Sigmoid colon (tissue), 7 donors: ENCODE results near the gene KIF5A. TPM values are rescaled to one million over a fixed set of nuclear protein-coding genes. Genes with fewer than 3 reads are reported as not detected.
"Not testable (repeated sequence)": the region's sequence is repeated elsewhere in the genome, so short reads cannot be mapped to it uniquely, and the experiment has no call there.

Experiments used
- DNase-seq: peaks from one replicate; pipeline ENCODE4 v3.0.0-alpha.2; 2019
- H3K27ac ChIP-seq, 4 donors: fragments of 200-600 bp; sonication (generic); one replicate each; pipeline ENCODE4 v1.5.1; 2016 to 2019; ENCODE audit warnings: mild to moderate bottlenecking in 1 of 4
- H3K27me3 ChIP-seq, 3 donors: fragments of 200-600 bp; sonication (generic); one replicate each; pipeline ENCODE4 v1.5.1; 2019; ENCODE audit warnings: mild to moderate bottlenecking in 1 of 3
- H3K36me3 ChIP-seq, 4 donors: fragments of 200-600 bp; sonication (generic); one replicate each; pipeline ENCODE4 v1.5.1; 2016 to 2019
- H3K4me1 ChIP-seq, 4 donors: fragments of 200-600 bp; sonication (generic); one replicate each; pipeline ENCODE4 v1.5.1; 2017 to 2019
- H3K4me3 ChIP-seq, 4 donors: fragments of 200-600 bp; sonication (generic); one replicate each; pipeline ENCODE4 v1.5.1; 2017 to 2019; ENCODE audit warnings: mild to moderate bottlenecking in 2 of 4, moderate library complexity in 1 of 4
- H3K9me3 ChIP-seq, 4 donors: fragments of 200-600 bp in 3 of 4; sonication (generic) in 3 of 4; one replicate each; pipeline versions ENCODE4 v1.5.1 to v1.6.1; 2013 to 2019
- CTCF ChIP-seq, 4 experiments: fragments of 450-650 bp in 3 of 4; fragments of 200-600 bp in 1 of 4; IDR thresholded peaks; one replicate each; pipeline ENCODE4 v1.5.1; 2016 to 2019; ENCODE audit warnings: antibody characterized with exemption in 4 of 4, mild to moderate bottlenecking in 3 of 4, moderate library complexity in 2 of 4
- EP300 ChIP-seq, 4 donors: sonication (generic); formaldehyde crosslinking; IDR thresholded peaks; one replicate each; pipeline ENCODE4 v1.6.1; 2017; ENCODE audit warnings: antibody characterized with exemption in 4 of 4
- POLR2A ChIP-seq, 2 donors: fragments of 450-650 bp; IDR thresholded peaks; one replicate each; pipeline ENCODE4 v1.6.1; 2016; ENCODE audit warnings: antibody characterized with exemption in 2 of 2, mild to moderate bottlenecking in 2 of 2, moderate library complexity in 2 of 2
- POLR2AphosphoS5 ChIP-seq, 4 donors: sonication (generic); formaldehyde crosslinking; IDR thresholded peaks; one replicate each; pipeline ENCODE4 v1.6.1; 2017; ENCODE audit warnings: antibody characterized with exemption in 4 of 4
- WGBS, 2 donors: extraction: QIAGEN DNeasy Blood & Tissue Kit; methylation state at CpG; one replicate each; pipeline ENCODE4 v1.1.7; 2013; 5-methylcytosine and 5-hydroxymethylcytosine counted together
- intact Hi-C: fragments of 100-400 bp; cut with DNase I; formaldehyde crosslinking; loops from one replicate; pipeline ENCODE4 v1.15.1; 2023
- polyA plus RNA-seq, 3 donors: library from polyadenylated mRNA; stranded (reverse); fragments of 200-250 nt; gene quantifications; one replicate each; pipeline ENCODE4 v1.2.3, GENCODE V29; 2013
- total RNA-seq, 4 donors: library from RNA; depleted of rRNA; stranded (reverse); fragments of >200 nt; gene quantifications; one replicate each; pipeline ENCODE4 v1.1.0, GENCODE V29; 2016
- donor health status: healthy with polysubstance abuse.
- donor health status: Bipolar disorder and iron deficiency.
- donor health status: healthy.

Gene KIF5A
- total and polyA plus RNA-seq, 7 donors, result under 0.01 to 8.9 (median 3.6) TPM

GRCh38 chr12:57569858-57570257, 20.0 kb downstream of the KIF5A start:
- Histone ChIP-seq H3K9me3 (no peaks in the 10 kb centered on the region), H3K27ac (no peak overlapping the region), H3K4me1 (no peaks in the 10 kb centered on the region), H3K4me3 (no peak overlapping the region), H3K27me3 (peaks cover 0 to 3% (median 0%) of the 10 kb centered on the region in 3 donors), H3K36me3 (no peaks in the 10 kb centered on the region)
- DNase-seq, result no peak
- WGBS, 2 donors, result 87 to 91% methylated on average over 18 of the region's 18 CpGs
- intact Hi-C loops, result no loop called here
- TF ChIP-seq POLR2A (IDR thresholded peaks at IDR 0.05) (no peak), POLR2AphosphoS5 (IDR thresholded peaks at IDR 0.05) (no peak), CTCF (IDR thresholded peaks at IDR 0.05) (no peak), EP300 (IDR thresholded peaks at IDR 0.05) (no peak)

- WGBS, 2 donors, result 89 to 91% methylated on average over 13 of the region's 13 CpGs
- DNase-seq, result not testable (repeated sequence)
These were observed 20.6 kb downstream of the KIF5A start for GRCh38 chr12:57570438-57570837.

GRCh38 chr12:57571926-57572762, 22.3 kb downstream of the KIF5A start:
- Histone ChIP-seq H3K4me1 (no peaks in the 10 kb centered on the region), H3K36me3 (no peaks in the 10 kb centered on the region), H3K27ac (no peak overlapping the region), H3K9me3 (no peaks in the 10 kb centered on the region), H3K27me3 (peaks cover 0 to 3% (median 0%) of the 10 kb centered on the region in 3 donors), H3K4me3 (no peak overlapping the region)
- DNase-seq, result no peak
- WGBS, 2 donors, result 88 to 90% methylated on average over 12 of the region's 12 CpGs
- no peak for TF ChIP-seq POLR2A (IDR thresholded peaks at IDR 0.05)
- no peak for TF ChIP-seq CTCF (IDR thresholded peaks at IDR 0.05)
- TF ChIP-seq EP300 (IDR thresholded peaks at IDR 0.05), result no peak
- no peak for TF ChIP-seq POLR2AphosphoS5 (IDR thresholded peaks at IDR 0.05)
- intact Hi-C loops, result no loop called here

More at GRCh38 chr12:57570438-57570837, 20.6 kb downstream of the KIF5A start:
- H3K4me3 ChIP-seq, intact Hi-C loops, H3K9me3 ChIP-seq, H3K36me3 ChIP-seq, H3K4me1 ChIP-seq, H3K27me3 ChIP-seq, H3K27ac ChIP-seq: not testable (repeated sequence)

- Histone ChIP-seq H3K27me3 (no peaks in the 10 kb centered on the region), H3K27ac (no peak overlapping the region), H3K4me3 (no peak overlapping the region), H3K36me3 (no peaks in the 10 kb centered on the region), H3K4me1 (no peaks in the 10 kb centered on the region), H3K9me3 (no peaks in the 10 kb centered on the region)
- no peak for DNase-seq
- intact Hi-C loops, result no loop called here
- 86% methylated on average over 10 of the region's 10 CpGs for WGBS, 2 donors
- TF ChIP-seq POLR2A (IDR thresholded peaks at IDR 0.05) (no peak), CTCF (IDR thresholded peaks at IDR 0.05) (no peak), EP300 (IDR thresholded peaks at IDR 0.05) (no peak), POLR2AphosphoS5 (IDR thresholded peaks at IDR 0.05) (no peak)
These were observed 25.0 kb downstream of the KIF5A start for GRCh38 chr12:57574795-57575194.

- Histone ChIP-seq H3K27me3 (no peaks in the 10 kb centered on the region), H3K9me3 (no peaks in the 10 kb centered on the region), H3K36me3 (no peaks in the 10 kb centered on the region), H3K27ac (no peak overlapping the region), H3K4me3 (no peak overlapping the region), H3K4me1 (no peaks in the 10 kb centered on the region)
- no peak for TF ChIP-seq POLR2A (IDR thresholded peaks at IDR 0.05)
- no peak for TF ChIP-seq CTCF (IDR thresholded peaks at IDR 0.05)
- TF ChIP-seq POLR2AphosphoS5 (IDR thresholded peaks at IDR 0.05), result no peak
- no peak for TF ChIP-seq EP300 (IDR thresholded peaks at IDR 0.05)
- intact Hi-C loops, result no loop called here
- DNase-seq, result no peak
- 48 to 76% methylated on average over 12 of the region's 12 CpGs for WGBS, 2 donors
These were observed 26.1 kb downstream of the KIF5A start for GRCh38 chr12:57575771-57576612.
